RCC 7860 (cell line): Measurements from ENCODE around the gene FAM13A.
"Not testable (repeated sequence)": the region's sequence is repeated elsewhere in the genome, so short reads cannot be mapped to it uniquely, and the experiment has no call there.

Experiments
- DNase-seq: peaks from one replicate; pipeline ENCODE4 v3.0.0-alpha.2; 2015; ENCODE audit warnings: low spot score
- FAIRE-seq: peaks from 2 replicates; lab custom pipeline; 2012; peaks lifted over from hg19 to GRCh38; lab: Jason Lieb, UNC

FAM13A gene

DNA sequence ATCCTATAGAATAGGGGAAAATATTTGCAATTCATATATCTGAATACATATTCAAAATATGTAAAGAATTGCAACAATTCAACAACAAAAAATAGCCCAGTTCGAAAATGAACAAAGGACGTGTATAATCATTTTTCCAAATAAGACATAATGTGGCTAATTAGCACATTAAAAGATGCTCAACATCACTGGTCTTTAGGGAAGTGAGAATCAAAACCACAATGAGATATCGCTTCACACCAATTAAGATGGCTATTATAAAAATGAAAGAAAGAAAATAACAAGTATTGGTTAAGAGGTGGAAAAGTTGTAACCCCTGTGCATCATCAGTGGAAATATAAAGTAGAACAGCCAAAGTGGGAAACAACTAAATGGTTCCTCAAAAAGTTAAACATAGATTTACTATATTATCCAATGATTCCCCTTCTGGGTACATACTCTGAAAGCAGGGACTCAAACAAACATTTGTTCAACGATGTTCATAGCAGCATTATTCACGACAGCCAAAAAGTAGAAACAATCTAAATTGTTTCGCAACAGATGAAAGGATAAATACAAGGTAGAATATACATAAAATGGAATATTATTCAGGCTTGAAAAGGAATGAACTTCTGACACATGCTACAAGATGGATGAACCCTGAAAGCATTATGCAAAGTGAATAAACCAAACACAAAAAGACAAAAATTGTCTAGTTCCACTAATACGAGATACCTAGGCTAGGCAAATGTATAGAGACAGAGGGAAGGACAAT, 12.7 kb downstream of the FAM13A start:
- no peak for FAIRE-seq
- no peak for DNase-seq

DNA sequence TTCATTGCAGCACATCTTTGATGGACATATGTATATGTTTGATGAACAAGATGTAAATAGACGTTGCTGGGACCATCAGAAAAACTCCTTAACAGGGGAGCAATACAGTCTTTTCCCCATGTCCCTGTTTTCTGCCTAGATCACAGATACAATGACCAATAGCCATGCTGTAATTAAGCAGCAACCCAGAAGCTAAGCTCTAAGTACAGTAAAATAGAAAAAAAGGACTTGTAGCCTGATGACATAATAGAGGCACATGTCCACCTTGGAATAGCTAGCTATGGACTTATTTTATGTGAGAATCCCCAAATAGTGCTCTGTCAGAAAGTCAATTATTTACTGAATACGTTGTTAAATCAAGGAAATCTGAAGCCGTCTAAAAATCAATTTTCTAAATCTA, 14.9 kb downstream of the FAM13A start:
- no peak for FAIRE-seq
- DNase-seq, result no peak

DNA sequence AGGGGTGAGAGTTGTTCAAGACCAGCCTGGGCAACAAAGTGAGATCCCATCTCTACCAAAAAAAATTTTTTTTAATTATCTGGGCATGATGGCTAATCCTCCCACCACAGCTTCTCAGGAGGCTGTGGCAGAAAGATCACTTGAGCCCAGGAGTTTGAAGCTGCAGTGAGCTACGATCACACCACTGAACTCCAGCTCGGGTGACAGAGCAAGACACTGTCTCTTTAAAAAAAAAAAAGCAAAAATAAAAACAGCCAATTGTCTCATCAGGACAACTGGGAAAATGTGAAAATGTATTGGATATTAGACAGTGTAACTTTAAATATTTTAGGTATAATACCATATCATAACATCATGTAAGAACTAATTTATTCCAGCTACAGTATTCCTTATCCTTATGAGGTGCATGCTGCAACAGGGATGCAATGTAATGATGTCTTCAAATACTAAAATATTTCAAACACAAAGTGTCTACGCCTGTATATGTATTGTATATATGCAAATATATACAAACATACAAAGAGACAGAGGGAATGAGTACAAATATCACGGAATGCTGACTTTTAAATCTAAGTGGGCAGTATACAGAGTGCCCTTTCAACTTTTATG, 17.2 kb downstream of the FAM13A start:
- DNase-seq, result no peak
- no peak for FAIRE-seq

DNA sequence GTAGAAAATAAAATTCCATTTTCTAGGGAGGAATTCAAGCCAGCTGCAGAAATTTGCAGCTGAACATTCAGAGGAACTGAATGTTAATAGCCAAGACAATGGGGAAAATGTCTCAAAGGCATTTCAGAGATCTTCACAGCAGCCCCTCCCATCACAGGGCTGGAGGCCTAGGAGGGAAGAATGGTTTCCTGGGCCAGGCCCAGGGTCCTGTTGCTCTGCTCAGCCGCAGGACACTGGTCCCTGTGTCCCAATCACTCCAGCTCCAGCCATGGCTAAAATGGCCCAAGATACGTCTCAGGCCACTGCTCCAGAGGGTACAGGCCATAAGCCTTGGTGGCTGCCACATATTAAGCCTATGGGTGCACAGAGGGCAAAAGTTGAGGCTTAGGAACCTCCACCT, 20.4 kb downstream of the FAM13A start:
- FAIRE-seq, result no peak
- DNase-seq, result no peak

DNA sequence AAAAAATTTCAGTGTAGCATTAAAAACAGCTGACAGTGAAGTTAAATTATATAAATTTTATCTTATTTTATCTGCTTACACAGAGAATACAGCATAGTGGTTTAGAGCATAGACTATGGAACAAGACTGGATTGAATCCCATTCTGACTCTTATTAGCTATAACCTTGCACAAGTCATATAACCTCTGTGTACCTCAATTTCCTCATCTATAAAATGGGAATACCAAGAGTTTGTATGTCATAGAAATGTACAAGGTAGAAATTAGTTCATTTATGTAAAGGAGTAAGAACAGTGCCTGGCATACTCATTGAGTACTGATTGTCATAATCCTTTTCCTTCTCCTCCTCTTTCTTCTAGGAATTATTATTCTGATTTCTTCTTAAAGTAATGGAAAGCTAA, 25.7 kb downstream of the FAM13A start:
- no peak for DNase-seq
- no peak for FAIRE-seq

DNA sequence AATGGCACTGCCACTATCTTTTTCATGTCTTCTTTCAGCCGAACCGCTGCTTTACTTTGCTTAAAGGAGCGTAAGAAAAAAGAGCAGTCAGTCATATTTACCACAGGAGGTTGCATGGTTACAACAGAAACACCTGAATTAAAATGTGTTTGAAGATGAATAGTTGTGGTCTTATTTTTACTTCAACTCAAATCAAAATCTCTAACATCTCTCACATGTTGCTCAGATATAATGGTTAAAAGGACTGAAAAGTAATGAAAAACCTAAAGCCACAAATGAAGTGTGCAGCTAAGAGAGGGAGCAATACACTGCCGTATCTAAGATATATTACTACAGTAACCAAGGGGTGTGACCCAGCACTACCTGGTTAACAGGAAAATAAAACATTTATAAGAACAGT, 27.4 kb downstream of the FAM13A start:
- no peak for FAIRE-seq
- no peak for DNase-seq

DNA sequence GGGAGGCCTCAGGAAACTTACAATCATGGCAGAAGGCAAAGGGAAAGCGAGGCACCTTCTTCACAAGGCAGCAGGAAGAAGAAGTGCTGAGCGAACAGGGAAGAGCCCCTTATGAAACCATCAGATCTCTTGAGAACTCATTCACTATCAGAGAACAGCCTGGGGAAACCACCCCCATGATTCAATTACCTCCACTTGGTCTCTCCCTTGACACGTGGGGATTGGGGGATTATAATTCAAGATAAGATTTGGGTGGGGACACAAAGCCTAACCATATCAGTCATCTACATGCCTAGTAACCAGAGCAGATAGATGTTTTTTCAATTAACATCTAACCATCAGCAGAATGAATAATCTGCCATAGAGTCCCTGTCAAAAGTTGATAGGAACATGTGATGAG, 30.4 kb downstream of the FAM13A start:
- FAIRE-seq, result no peak
- DNase-seq, result no peak

DNA sequence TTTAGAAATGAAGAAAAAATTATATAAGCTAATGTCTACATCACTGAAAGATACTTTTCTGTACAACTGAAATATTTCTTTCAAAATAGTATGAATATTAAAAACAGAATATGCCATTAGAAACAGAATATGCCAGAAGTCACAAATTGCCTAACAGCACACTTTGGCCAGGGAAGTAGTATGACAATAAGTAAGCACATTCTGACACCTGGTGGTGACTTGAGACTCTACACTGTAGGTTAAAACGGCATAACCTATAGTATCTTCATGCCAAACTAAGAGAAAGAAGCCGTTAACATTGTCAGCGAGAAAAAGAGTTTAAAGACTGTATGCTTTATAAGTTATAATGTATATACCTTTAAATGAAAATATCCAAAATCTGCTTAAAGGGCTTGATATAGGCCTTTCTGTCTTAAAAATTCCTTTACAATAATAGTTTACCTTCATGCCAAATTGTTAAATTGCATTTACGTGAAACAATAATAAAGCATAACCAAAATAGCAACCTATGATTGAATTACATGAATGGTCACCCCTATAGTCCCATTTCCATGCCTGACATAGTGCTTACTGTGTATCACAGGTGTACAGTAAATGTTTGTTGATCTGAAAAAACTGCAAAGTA, 32.8 kb downstream of the FAM13A start:
- DNase-seq (peak; percentile 69), FAIRE-seq (peak; percentile 83)

DNA sequence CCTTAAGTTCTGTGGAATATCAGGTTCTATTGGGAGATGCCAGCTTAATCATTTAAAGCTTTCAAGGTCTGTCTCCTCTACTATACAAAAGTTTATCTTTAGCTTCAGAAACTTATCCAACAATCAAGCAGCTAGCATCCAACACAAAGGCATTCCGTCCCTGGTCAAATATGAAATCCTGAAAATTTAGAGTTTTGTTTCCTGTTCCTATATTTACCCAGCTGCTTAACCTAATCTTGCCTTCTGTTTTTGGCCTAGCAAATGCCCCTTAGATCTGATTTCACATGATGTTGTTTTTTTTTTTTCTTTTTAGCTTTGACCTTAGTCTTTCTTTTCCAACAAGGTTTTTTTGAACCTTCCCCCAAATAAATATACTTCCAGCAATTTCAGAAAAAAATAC, 33.8 kb downstream of the FAM13A start:
- FAIRE-seq (no peak), DNase-seq (no peak)

DNA sequence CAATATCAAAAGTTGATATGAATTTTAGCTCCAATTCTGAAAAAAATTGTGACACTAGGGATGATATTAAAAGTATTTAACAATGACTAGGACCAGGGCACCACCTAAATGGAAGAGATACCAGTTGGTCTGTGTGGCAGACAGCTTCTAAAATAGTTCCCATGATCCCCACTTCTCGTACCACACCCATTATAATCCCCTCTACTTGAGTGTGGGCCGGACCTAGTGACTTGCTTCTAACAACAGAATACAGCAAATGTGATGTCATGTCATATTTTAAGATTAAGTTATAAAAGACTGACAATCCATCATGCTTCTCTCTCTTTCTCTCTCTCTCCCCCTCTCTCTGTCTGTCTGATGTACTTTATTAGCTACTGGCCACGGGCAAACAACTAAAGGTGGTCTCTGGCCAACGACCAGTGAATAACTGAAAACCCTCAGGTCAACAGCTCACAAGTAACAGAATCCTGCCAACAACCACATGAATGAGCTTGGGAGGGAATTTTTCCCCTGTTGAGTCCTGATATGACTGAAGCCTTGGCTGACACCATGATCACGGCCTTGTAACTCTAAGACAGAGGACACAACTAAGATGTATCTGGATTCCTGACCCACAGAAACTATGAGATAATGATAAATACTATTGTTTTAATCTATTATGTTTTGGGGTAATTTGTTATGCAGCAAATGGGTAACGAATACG, 34.4 kb downstream of the FAM13A start:
- DNase-seq (no peak), FAIRE-seq (no peak)

DNA sequence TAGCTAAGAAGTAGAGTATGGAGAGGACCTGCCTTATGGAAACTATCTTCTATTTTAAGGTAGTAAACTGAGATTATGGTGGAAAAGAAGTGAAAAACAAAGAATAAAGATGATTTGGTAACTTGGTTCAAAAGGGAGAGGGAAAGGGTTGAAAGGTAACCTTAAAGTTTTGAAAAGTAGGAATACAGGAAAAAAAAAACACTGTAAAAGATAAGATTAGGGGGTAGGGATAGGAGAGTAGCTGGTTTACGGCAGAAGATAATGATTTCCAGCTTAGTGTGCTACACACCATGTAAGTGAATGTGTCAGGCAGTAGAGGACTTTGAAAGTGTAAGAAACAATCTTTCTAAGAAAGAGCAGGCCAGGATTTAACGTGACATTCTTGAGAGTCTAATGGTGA, 35.3 kb downstream of the FAM13A start:
- DNase-seq, result no peak
- no peak for FAIRE-seq

DNA sequence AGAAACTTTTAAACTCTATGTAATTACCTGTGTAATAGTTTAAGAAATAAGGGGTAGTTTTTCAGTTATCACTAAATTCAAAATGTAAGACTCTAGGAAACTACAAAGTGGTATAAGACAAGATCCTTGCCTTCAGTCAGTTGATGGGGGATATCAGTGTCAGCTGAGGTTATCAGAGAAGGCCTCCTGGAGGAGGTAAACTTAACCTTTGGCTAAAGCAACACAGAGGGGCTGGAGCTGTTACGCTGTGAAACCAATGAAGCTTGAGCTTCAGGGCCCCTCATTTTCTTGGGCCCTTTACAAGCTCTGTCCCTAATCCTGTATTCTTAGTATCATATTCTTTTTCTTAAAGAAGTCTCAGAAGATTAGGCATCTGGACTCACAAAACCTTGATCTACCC, 35.9 kb downstream of the FAM13A start:
- FAIRE-seq (no peak), DNase-seq (no peak)

DNA sequence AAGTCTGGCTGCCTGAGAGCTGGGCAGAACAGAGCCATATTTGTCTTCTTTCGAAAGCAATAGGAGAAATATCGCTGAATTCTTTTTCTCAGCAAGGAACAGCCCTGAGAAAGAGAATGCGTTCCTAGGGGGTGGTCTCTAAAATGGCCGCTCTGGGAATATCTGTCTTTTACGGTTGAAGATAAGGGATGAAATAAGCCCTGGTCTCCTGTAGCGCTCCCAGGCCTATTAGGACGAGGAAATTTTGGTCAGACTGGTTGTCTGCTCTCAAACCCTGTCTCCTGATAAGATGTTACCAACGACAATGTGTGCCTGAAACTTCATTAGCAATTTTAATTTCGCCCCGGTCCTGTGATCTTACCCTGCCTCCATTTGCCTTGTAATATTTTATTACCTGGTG, 42.1 kb downstream of the FAM13A start:
- DNase-seq, FAIRE-seq: not testable (repeated sequence)

DNA sequence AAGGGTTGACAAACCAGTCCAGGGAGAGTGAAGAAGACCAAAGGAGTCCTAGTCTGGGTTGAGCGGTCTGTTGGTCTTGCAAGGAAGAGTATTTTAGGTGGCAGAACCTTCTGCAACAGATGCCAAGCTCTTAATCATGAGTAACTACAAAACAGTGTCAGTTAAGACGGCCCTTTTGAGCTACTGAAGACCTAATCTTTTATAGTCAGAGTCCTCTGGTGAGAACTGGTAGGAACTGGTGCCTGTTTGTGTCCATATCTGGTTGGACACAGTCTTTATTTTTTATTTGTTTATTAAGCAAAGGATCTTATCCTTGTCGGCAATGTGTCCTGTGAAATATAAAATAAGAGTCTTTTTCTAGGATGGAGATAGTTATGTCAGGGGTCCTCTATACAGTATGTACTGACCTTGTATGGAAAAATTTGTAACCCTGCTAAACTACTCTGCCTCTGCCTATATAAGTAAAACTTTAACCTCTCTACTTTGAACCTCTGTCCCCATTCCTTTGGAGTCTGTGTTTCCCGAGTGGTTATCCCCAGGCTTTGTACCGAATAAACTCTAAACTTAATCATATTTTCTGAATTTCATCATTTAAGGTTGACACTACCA, 47.1 kb downstream of the FAM13A start:
- no peak for FAIRE-seq
- no peak for DNase-seq

DNA sequence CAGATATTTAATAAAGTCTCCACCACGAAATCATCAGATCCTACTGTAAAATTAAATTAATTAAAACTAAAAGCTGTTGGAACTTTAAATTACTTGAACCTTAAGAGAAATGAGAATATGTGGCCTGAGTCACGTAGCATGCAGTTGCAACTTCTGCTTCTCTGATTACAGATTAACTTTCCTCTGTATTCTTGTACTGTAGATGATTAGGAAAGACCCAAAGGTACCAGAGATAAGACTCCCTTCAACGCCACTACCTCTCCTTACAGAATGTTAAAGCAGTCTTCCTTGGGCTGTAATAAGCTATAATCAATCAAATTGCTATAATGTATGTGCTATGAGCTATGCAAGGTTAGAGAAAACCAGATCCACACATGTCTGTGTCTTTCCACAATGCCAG, 47.9 kb downstream of the FAM13A start:
- peak; percentile 7 for DNase-seq
- FAIRE-seq, result peak; percentile 71

DNA sequence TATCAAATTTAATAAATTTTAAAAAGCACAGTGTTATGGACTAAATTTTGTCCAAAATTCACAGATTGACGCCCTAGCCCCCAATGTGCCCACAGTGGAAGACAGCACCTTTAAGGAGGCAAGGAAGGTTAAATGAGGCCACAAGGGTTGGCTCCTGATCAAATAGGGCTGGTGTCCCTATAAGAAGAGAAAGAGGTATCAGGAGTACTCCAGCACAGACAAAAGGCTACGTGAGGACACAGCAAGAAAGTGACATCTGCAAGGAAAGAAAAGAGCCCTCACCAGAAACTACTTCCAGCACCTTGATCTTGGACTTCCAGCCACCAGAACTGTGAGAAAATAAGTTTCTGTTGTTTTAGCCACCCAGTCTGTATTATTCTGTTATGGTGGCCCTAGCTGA, 48.8 kb downstream of the FAM13A start:
- FAIRE-seq, result no peak
- DNase-seq, result no peak

DNA sequence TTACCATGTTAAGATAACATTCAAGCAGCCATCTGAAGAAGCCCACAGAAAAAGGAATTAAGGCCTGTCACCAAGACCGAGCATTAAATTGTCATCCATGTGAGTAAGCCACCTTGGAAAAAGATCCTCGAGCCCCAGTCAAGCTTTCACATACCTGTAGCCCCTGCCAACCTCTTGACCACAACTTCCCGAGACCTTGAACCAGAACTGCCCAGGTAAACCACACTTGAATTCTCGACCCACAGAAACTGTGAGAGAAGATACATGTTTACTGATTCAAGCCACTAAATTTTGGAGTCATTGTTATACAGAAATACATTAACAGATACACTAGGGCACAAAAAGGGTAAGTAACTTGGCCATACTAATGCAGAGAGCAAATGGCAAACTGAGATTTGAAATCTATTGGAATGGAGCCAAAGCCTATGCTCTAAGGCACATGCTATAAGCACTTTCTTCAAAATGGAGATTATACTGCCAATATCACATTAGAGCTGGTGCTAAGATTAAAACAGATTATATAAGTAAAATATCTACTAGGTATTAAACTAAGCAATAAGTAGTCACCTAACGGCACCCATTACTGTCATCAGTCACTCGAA, 49.5 kb downstream of the FAM13A start:
- no peak for FAIRE-seq

DNA sequence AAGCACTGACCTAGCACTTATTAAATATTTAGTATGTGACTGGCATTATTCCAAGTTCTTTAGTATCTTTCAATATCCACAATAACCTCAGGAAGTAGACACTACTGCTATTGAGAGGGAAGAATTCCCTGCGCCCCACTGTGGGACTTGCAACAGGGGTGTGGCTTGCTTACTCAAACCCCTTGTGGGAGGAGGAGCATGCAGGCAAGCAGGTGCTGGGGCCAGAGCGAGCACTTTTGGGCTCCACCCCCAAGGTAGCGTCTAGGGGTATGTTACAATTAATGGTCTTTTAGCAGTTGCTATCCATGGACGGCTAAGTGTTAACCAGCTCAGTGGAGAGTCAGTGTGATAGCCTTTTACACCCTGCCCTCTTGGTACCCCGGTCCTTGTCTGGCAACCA, 50.7 kb downstream of the FAM13A start:
- FAIRE-seq, result no peak

More for the DNA sequence above, 49.5 kb downstream of the FAM13A start:
- no peak for DNase-seq

DNA sequence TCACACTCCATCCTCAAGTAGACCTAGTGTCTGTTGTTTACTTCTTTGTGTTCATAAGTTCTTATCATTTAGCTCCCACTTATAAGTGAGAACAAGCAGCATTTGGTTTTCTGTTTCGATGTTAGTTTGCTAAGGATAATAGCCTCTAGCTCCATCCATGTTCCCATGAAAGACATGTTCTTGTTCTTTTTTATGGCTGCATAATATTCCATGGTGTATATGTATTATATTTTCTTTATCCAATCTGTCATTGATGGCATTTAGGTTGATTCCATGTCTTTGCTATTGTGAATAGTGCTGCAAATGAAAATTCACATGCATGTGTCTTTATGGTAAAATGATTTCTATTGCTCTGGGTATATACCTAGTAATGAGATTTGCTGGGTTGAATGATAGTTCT, 51.9 kb downstream of the FAM13A start:
- FAIRE-seq, DNase-seq: not testable (repeated sequence)

More for the DNA sequence above, 50.7 kb downstream of the FAM13A start:
- no peak for DNase-seq

DNA sequence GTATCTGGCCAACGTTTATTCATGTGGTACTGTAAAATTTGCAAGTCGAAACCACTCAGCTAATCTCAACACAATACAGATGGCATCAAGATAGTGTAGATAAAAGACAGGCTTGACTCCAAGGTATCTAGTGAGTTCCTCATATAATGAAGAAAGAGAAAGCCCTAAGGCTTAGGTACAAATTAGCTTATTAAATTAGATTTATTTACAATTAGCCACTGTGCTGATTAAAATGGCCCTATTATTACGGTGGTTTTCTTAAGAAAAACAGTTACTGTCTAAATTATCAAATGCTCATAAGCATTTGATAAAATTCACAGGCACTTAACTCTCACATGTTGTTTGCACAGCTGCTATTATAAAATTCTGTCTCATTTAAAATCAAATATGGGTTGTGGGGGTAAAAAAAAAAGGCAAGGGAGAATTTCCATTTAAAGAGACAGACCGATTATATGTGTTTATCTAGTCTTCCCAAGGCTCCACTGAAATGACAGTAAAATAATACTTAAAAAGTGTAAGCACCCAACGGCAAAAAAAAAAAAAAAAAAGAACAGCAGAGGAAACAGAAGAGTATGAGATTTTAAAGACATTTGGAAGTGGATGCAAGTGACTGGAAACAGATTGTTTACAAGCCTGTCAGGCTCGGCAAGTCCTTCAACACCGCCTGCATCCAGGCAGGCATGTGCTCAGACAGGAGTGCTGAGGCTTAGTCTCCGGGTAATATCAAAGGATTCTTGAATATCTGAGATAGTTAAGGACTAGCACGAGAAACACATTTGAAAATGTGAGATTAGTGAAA, 55.1 kb downstream of the FAM13A start:
- no peak for FAIRE-seq
- DNase-seq, result no peak
